Inflammatory macrophage (primary cell): Measurements from ENCODE around the gene EVI2A.

Source experiments
- DNase-seq, 2 donors: peaks; one replicate each; pipeline ENCODE4 v3.0.0-alpha.2; 2020 to 2022

EVI2A gene

GRCh38 chr17:31272236-31272635 lies 49.2 kb downstream of the EVI2A start:
- no peak for DNase-seq

- DNase-seq = no peak
Measured at GRCh38 chr17:31269578-31269983, 51.8 kb downstream of the EVI2A start.

GRCh38 chr17:31269036-31269577 lies 52.3 kb downstream of the EVI2A start:
- DNase-seq = no peak
